GM12865 (cell line): ENCODE results near the gene SPATS2L.

ENCODE experiments used
- DNase-seq: peaks from one replicate; pipeline ENCODE4 v3.0.0; 2010; ENCODE audit warnings: low read depth
- H3K4me3 ChIP-seq: 2 replicates; pipeline ENCODE4 v1.5.1; 2011; ENCODE audit warnings: mild to moderate bottlenecking, low read depth, low read length, control low read depth
- TF ChIP-seq, protein P1 (sequence below): IDR thresholded peaks from 2 replicates; pipeline ENCODE4 v1.5.1; 2011; ENCODE audit warnings: low read length, control low read depth, low read depth, inconsistent platforms; ENCODE audit not compliant: insufficient read depth; ENCODE audit errors: missing control alignments

SPATS2L gene

DNA sequence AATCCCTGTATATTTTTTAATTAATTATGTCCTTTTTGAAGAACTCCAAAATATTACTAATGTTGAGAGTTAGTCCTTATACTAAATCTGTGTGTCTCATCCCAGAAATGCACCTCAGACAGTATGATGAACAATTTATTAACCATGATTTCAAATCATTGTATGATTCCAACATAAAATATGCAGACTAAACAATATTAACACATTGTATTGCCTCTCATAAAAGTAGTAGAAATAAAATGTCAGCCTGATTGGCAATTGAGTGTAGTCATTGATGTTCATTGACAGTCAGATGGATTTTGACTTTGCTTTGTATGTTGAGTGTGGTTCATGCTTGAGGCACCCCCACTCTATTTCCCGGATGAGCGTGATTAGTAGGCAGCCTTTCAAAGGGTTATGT lies 145.9 kb downstream of the SPATS2L start:
- DNase-seq = no peak
- no peak overlapping the region for H3K4me3 ChIP-seq
- TF ChIP-seq, protein P1, sequence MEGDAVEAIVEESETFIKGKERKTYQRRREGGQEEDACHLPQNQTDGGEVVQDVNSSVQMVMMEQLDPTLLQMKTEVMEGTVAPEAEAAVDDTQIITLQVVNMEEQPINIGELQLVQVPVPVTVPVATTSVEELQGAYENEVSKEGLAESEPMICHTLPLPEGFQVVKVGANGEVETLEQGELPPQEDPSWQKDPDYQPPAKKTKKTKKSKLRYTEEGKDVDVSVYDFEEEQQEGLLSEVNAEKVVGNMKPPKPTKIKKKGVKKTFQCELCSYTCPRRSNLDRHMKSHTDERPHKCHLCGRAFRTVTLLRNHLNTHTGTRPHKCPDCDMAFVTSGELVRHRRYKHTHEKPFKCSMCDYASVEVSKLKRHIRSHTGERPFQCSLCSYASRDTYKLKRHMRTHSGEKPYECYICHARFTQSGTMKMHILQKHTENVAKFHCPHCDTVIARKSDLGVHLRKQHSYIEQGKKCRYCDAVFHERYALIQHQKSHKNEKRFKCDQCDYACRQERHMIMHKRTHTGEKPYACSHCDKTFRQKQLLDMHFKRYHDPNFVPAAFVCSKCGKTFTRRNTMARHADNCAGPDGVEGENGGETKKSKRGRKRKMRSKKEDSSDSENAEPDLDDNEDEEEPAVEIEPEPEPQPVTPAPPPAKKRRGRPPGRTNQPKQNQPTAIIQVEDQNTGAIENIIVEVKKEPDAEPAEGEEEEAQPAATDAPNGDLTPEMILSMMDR = no peak

DNA sequence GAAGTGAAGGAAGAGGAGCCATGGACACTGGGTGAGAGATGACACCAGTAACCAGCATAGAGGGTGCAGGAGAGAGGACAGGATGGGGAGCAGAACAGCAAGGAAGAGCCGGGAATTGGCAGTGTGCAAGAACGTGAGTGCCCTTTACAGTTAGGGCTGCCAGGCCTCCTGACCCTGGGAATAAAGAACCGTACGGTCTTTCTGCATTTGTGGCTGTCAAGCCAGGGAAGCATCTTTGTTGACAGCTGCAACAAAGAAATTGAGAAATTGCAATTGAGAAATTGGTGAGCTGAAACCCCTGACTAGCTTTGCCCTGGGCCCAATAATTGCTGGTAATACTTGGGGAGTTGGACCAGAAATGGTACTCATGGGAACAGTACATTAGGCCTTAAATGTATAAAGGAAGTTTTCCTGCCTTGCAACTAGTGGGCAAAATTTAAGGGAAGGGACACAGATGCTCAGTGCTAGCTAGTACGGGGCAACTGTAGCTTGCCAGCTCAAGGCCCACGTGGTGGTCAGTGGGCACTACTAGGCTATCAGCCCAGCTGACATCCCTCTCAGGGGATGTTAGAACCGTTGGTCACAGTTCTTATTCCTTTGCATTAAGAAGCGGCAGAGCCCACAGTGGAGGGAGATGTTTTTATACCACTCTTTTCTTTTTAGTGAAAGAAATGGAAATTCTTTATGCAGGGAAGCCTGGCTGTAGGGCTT lies 146.8 kb downstream of the SPATS2L start:
- no peak overlapping the region for H3K4me3 ChIP-seq
- DNase-seq = no peak
- TF ChIP-seq, protein P1 = no peak

DNA sequence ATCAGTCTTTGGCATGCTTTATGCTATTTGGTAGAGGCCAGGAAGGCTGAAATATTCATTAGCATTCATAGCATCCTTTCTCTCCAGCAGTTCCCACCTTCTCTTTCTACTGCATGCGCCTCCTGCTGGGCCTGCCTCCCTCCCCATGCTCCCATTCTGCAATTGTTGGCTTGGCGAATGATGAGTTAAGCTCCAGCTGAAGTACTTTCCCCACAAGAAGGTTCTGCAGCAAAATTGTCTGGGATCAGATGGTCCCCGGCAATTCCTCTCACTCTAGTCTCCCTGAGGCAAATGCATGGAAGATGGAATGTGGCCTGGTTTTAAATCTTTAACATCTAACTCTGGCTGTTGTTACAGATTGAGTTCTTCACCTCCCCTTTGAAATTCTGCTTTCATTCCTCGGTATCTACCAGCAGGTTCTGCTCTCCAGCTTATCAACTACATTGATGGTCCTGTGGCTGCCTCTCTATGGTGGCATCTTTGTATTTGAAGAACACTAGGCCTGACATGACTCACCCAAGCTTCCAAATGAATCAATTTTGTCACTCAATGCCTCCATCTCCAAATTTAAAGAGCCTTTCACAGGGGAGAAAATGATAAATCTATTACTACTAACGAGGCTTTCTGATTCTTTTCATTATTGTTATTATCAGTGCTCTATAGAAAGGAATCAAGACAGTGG lies 147.5 kb downstream of the SPATS2L start:
- TF ChIP-seq, protein P1 = no peak
- H3K4me3 ChIP-seq = no peak overlapping the region
- no peak for DNase-seq

DNA sequence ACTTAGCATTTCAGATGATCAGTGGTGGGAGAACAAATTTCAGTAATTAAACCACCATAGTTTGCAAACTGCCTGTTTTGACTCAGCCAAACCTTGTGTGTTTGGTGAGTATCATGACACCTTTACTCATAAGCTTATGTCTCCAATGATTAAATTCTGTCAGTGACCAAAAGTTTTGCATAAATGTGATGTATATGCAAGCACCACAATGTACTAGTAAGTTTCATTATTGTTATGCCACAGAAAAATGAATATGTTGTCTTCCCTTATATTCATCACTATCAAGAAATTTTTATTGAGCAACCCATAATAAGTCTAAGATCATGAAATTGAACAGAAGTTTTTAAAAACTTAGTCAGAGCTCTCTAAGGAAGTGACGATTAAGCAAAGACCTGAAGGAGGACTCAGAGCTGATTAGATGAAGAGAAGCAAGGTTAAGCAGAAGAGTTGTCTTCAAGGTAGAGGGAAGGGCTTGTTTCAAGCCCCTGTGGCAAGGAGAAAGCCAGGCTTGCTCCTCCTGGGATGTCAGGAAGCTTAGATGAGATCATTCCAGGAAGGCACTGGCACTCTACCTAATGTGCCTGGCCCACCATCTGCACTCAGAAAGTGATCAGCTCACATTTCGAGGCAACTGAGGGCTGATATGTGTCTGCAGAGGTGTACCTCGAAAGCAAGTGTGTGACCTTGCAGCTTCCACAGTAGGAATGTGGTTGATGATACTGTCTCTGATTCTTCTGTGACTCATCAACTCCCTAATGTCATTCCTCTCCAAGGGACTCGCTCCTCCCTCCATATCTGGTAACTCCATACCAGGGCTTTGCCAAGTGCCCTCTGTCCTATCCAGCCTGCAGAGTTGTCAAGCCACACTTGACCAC lies 148.7 kb downstream of the SPATS2L start:
- DNase-seq = peak; percentile 80
- H3K4me3 ChIP-seq = no peak overlapping the region
- TF ChIP-seq, protein P1 = no peak

DNA sequence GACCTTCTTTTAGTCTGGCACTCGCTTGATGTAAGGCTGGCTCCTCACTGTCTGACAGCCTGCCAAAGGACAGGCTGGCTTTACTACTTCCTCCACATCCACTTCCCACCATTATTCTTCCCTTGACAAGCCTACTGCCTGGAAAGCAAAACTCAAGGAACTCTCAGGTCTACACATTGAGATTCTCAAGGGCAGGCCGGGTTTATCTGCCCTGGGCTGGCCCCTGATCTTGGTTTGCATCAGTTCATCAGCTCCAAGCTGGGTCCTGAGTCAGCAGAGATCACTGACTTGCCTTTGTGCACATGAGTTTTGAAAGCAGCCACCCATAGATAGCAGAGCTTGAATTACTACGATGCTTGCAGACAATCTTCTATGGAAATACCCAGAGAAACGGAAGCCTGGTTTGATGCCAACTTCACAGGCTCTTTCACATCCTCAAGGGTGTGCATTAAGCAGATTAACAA lies 149.5 kb downstream of the SPATS2L start:
- DNase-seq = peak; percentile 79
- TF ChIP-seq, protein P1 = no peak
- H3K4me3 ChIP-seq = no peak overlapping the region

- no peak overlapping the region for H3K4me3 ChIP-seq
- TF ChIP-seq, protein P1 = no peak
- no peak for DNase-seq
Measured at GRCh38 chr2:200456567-200456966, 150.1 kb downstream of the SPATS2L start.
